NCI-H2196 treated with DMSO at 0.1 percent for 48 hours (cell line): ENCODE measurements around the gene WBP4.
"Not testable (repeated sequence)": the region's sequence is repeated elsewhere in the genome, so short reads cannot be mapped to it uniquely, and the experiment has no call there.

Source experiments
- DNase-seq: peaks from one replicate; lab custom pipeline; 2025; ENCODE audit not compliant: unreplicated experiment; lab: John Stamatoyannopoulos, UW

Gene WBP4

GRCh38 chr13:41042419-41042818 is 18.9 kb upstream of the WBP4 start:
- DNase-seq: not testable (repeated sequence)

GRCh38 chr13:41048640-41049039 is 12.7 kb upstream of the WBP4 start:
- no peak for DNase-seq

- DNase-seq: no peak
Measured at GRCh38 chr13:41049480-41050440, 11.5 kb upstream of the WBP4 start.

GRCh38 chr13:41052441-41052840 is 8.9 kb upstream of the WBP4 start:
- DNase-seq: no peak

- DNase-seq: no peak
Measured at GRCh38 chr13:41053384-41053826, 7.9 kb upstream of the WBP4 start.

- DNase-seq: no peak
Measured at GRCh38 chr13:41054212-41054877, 7.0 kb upstream of the WBP4 start.

GRCh38 chr13:41054919-41055619 is 6.2 kb upstream of the WBP4 start:
- DNase-seq: no peak

- no peak for DNase-seq
Measured at GRCh38 chr13:41056194-41056593, 5.1 kb upstream of the WBP4 start.

GRCh38 chr13:41056826-41057711 is 4.2 kb upstream of the WBP4 start:
- no peak for DNase-seq

- no peak for DNase-seq
Measured at GRCh38 chr13:41058295-41059070, 2.8 kb upstream of the WBP4 start.

- DNase-seq: no peak
Measured at GRCh38 chr13:41059456-41060081, 1.7 kb upstream of the WBP4 start.

- peak; percentile 19 for DNase-seq
Measured at GRCh38 chr13:41060082-41060723, 1.1 kb upstream of the WBP4 start.

- DNase-seq: no peak
Measured at GRCh38 chr13:41060724-41061074, 610 bp upstream of the WBP4 start.

- no peak for DNase-seq
Measured at GRCh38 chr13:41061914-41062837, 867 bp downstream of the WBP4 start.

GRCh38 chr13:41064493-41064892 is 3.2 kb downstream of the WBP4 start:
- DNase-seq: no peak

GRCh38 chr13:41065078-41065477 is 3.8 kb downstream of the WBP4 start:
- DNase-seq: no peak

- no peak for DNase-seq
Measured at GRCh38 chr13:41074523-41074922, 13.2 kb downstream of the WBP4 start.

GRCh38 chr13:41075034-41075433 is 13.7 kb downstream of the WBP4 start:
- no peak for DNase-seq
